OCI-LY3 (cell line): ENCODE data around the gene RBM26.
"Not testable (repeated sequence)": the region's sequence is repeated elsewhere in the genome, so short reads cannot be mapped to it uniquely, and the experiment has no call there.

Source experiments
- H2AFZ ChIP-seq: fragments of 200-600, 300-600 bp; shearing (Covaris generic); 2 replicates; pipeline ENCODE4 v1.6.0; 2014; ENCODE audit warnings: antibody characterized with exemption, low read depth, low read length
- H3K27ac ChIP-seq: fragments of 200-600, 300-600 bp; sonication (generic); 2 replicates; pipeline ENCODE4 v1.5.1; 2014; ENCODE audit warnings: mild to moderate bottlenecking, low read length, moderate library complexity, mixed read lengths
- H3K27me3 ChIP-seq: fragments of 200-600, 300-600 bp; sonication (generic); 2 replicates; pipeline ENCODE4 v1.6.1; 2014; ENCODE audit warnings: low read depth, low read length, mixed read lengths
- H3K36me3 ChIP-seq: fragments of 200-600, 300-600 bp; sonication (generic); replicated peaks from 2 replicates; pipeline ENCODE3; 2014; ENCODE audit warnings: low read depth, low read length, mixed read lengths
- H3K4me1 ChIP-seq: fragments of 300-600, 200-600 bp; sonication (generic); 2 replicates; pipeline ENCODE4 v1.6.1; 2014; ENCODE audit warnings: low read length, mixed read lengths
- H3K4me2 ChIP-seq: fragments of 200-600, 300-600 bp; sonication (generic); 2 replicates; pipeline ENCODE4 v1.6.1; 2014; ENCODE audit warnings: low read length, mixed read lengths
- H3K4me3 ChIP-seq: fragments of 300-600, 200-600 bp; sonication (generic); 2 replicates; pipeline ENCODE4 v1.5.1; 2014; ENCODE audit warnings: antibody characterized with exemption, mild to moderate bottlenecking, low read length, moderate library complexity
- H3K79me2 ChIP-seq: fragments of 300-600, 200-600 bp; shearing (Covaris generic); 2 replicates; pipeline ENCODE4 v1.6.1; 2014; ENCODE audit warnings: mild to moderate bottlenecking, low read length, mixed read lengths
- H3K9ac ChIP-seq: fragments of 300-600, 200-600 bp; shearing (Covaris generic); 2 replicates; pipeline ENCODE4 v1.6.0; 2014; ENCODE audit warnings: mild to moderate bottlenecking, low read length, moderate library complexity
- H3K9me3 ChIP-seq: fragments of 200-600, 300-600 bp; shearing (Covaris generic); 2 replicates; pipeline ENCODE4 v1.6.1; 2014; ENCODE audit warnings: low read length, mixed read lengths; ENCODE audit not compliant: insufficient read depth
- H4K20me1 ChIP-seq: fragments of 200-600, 300-600 bp; sonication (generic); 2 replicates; pipeline ENCODE4 v1.6.1; 2016; ENCODE audit warnings: low read length, mixed read lengths; ENCODE audit not compliant: insufficient read depth
- EZH2phosphoT487 ChIP-seq: fragments of 200-600 bp; shearing (Covaris generic); IDR thresholded peaks from 2 replicates; pipeline ENCODE4 v1.6.1; 2018; ENCODE audit warnings: antibody characterized with exemption, mixed run types, low read depth
- TF ChIP-seq, protein P1 (sequence below): fragments of 200-600, 300-600 bp; sonication (generic); IDR thresholded peaks from 2 replicates; pipeline ENCODE4 v1.5.1; 2014; ENCODE audit warnings: antibody characterized with exemption, low read length, low read depth

Gene RBM26

DNA sequence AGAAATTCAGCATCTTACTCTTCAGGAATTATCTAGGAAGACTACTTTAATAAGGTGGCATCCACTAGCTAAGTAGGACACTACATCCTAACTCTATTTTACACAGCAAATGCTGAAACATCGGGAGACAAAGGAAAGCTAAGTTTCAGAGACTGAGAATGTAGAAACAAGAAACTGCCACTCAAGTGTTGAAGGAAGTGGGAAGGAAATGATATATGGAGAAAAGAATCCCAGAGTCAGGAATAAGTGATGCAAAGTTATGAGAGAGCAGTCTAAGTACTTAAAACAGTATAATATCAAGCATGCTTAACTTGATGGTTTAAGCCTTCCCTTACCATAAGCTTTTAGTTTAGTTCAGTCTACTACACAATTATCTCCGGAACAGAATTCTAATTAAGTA lies 52.4 kb downstream of the RBM26 start:
- TF ChIP-seq, protein P1, sequence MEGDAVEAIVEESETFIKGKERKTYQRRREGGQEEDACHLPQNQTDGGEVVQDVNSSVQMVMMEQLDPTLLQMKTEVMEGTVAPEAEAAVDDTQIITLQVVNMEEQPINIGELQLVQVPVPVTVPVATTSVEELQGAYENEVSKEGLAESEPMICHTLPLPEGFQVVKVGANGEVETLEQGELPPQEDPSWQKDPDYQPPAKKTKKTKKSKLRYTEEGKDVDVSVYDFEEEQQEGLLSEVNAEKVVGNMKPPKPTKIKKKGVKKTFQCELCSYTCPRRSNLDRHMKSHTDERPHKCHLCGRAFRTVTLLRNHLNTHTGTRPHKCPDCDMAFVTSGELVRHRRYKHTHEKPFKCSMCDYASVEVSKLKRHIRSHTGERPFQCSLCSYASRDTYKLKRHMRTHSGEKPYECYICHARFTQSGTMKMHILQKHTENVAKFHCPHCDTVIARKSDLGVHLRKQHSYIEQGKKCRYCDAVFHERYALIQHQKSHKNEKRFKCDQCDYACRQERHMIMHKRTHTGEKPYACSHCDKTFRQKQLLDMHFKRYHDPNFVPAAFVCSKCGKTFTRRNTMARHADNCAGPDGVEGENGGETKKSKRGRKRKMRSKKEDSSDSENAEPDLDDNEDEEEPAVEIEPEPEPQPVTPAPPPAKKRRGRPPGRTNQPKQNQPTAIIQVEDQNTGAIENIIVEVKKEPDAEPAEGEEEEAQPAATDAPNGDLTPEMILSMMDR = no peak
- no peak for TF ChIP-seq EZH2phosphoT487
- H3K27me3 ChIP-seq = no peaks in the 10 kb centered on the region
- no peak overlapping the region for H3K27ac ChIP-seq
- no peaks in the 10 kb centered on the region for H3K79me2 ChIP-seq
- no peak overlapping the region for H3K9ac ChIP-seq
- no peaks in the 10 kb centered on the region for H3K4me1 ChIP-seq
- H3K9me3 ChIP-seq = no peaks in the 10 kb centered on the region
- H3K4me2 ChIP-seq = no peak overlapping the region
- peaks cover 49% of the 10 kb centered on the region for H3K36me3 ChIP-seq
- no peak overlapping the region for H2AFZ ChIP-seq
- no peak overlapping the region for H3K4me3 ChIP-seq
- no peaks in the 10 kb centered on the region for H4K20me1 ChIP-seq

DNA sequence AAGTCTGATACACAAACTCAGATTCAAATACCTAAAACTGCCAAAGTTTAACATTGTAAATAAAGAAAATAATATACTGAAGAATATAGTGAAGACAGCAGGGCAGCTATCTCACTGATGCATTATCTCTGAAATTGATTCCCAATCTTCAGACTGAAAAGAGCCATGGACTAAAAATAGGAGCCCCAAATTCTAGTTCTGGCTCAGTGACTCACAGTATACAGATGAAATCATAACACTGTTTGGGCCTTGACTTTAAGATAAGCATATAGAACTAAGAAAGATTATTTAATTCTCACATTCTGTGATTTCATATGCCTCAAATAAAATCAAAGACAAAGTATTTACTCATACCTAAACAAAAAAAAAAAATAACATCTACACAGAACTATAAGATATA lies 53.9 kb downstream of the RBM26 start:
- H3K4me1 ChIP-seq = no peaks in the 10 kb centered on the region
- H3K9me3 ChIP-seq = no peaks in the 10 kb centered on the region
- no peak overlapping the region for H3K27ac ChIP-seq
- no peaks in the 10 kb centered on the region for H3K27me3 ChIP-seq
- no peaks in the 10 kb centered on the region; the same call in 1 of the 2 replicates for H4K20me1 ChIP-seq
- H3K9ac ChIP-seq = no peak overlapping the region
- H3K36me3 ChIP-seq = peaks cover 45% of the 10 kb centered on the region
- no peaks in the 10 kb centered on the region for H3K79me2 ChIP-seq
- H3K4me3 ChIP-seq = no peak overlapping the region
- TF ChIP-seq EZH2phosphoT487 = no peak
- TF ChIP-seq, protein P1 = no peak
- H3K4me2 ChIP-seq = no peak overlapping the region
- no peak overlapping the region for H2AFZ ChIP-seq

DNA sequence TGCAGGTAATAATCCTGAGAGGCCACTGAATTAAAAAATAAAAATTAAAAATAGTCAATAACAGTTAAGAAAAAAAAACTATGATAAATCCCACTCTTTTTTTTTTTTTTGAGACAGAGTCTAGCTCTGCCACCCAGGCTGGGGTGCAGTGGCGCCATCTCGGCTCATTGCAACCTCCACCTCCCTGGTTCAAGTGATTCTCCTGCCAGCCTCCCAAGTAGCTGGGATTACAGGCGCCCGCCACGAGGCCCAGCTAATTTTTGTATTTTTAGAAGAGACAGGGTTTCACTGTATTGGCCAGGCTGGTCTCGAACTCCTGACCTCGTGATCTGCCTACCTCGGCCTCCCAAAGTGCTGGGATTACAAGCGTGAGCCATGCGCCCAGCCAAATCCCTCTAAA lies 56.4 kb downstream of the RBM26 start:
- H3K27me3 ChIP-seq, H3K4me1 ChIP-seq, H3K79me2 ChIP-seq, H2AFZ ChIP-seq, H4K20me1 ChIP-seq, H3K9me3 ChIP-seq, H3K27ac ChIP-seq, H3K4me2 ChIP-seq, H3K4me3 ChIP-seq, H3K9ac ChIP-seq: not testable (repeated sequence)
- H3K36me3 ChIP-seq = peaks cover 28% of the 10 kb centered on the region

DNA sequence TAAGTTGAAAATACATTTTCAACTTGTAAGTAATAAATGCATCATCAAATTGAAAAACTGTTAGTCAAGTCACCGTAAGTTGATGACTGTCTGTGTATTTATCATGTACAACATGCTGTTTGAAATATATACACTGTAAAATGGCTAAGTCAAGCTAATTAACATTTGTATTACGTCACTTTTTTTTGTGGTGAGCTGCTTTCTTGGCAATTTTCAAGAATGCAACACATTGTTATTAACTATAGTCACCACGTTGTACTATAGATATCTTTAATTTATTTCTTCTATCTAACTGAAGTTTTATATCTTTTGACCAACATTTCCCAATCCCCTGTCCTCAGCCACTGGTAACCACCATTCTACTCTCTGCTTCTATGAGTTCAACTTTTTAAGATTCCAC lies 57.0 kb downstream of the RBM26 start:
- TF ChIP-seq, protein P1 = no peak
- TF ChIP-seq EZH2phosphoT487 = no peak
- Histone ChIP-seq H3K79me2 (no peaks in the 10 kb centered on the region), H3K27me3 (no peaks in the 10 kb centered on the region), H3K9me3 (no peaks in the 10 kb centered on the region), H3K4me3 (no peak overlapping the region), H3K9ac (no peak overlapping the region), H3K4me2 (no peak overlapping the region), H3K27ac (no peak overlapping the region), H3K4me1 (no peaks in the 10 kb centered on the region), H3K36me3 (peaks cover 30% of the 10 kb centered on the region), H4K20me1 (no peaks in the 10 kb centered on the region; the same call in 1 of the 2 replicates), H2AFZ (no peak overlapping the region)

DNA sequence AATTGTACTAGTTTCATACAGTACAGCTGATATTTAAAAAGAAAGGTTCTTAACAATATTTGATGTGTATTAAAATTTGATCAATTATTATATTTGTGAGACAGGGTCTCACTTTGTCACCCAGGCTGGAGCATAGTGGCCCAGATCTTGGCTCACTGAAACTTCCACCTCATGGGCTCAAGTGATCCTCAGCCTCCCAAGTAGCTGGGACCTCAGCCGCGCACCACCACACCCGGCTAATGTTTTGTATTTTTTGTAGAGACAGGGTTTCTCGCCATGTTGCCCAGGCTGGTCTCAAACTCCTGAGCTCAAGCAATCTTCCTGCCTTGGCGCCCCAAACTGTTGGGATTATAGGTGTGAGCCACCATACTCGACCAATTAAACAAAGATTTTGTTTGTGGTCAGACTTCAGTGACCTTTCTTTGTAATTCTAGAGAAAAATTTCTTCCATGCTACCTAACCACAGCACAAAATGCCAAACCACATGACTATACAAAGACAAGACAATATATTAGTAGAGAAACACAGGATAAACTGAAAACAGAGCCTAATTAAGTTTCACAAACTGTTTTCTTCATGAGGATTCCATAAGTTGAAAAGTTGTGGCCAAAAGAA lies 59.6 kb downstream of the RBM26 start:
- no peak overlapping the region for H3K4me2 ChIP-seq
- TF ChIP-seq EZH2phosphoT487 = no peak
- TF ChIP-seq, protein P1 = no peak

More for the DNA sequence above, 59.6 kb downstream of the RBM26 start:
- Histone ChIP-seq H3K36me3 (peaks cover 30% of the 10 kb centered on the region), H3K79me2 (no peaks in the 10 kb centered on the region), H4K20me1 (no peaks in the 10 kb centered on the region; the same call in 1 of the 2 replicates), H3K4me3 (no peak overlapping the region), H3K4me1 (no peaks in the 10 kb centered on the region), H3K9me3 (no peaks in the 10 kb centered on the region), H3K27me3 (no peaks in the 10 kb centered on the region), H3K27ac (no peak overlapping the region), H2AFZ (no peak overlapping the region), H3K9ac (no peak overlapping the region)
